GM19467 (cell line): ENCODE results near the gene GCC2.
"Not testable (repeated sequence)": the region's sequence is repeated elsewhere in the genome, so short reads cannot be mapped to it uniquely, and the experiment has no call there.

Experiments
- ATAC-seq: cut with Tn5 transposase; IDR thresholded peaks from one replicate; pipeline ENCODE4 v1.9.1; 2021; ENCODE audit warnings: mild to moderate bottlenecking, moderate library complexity; ENCODE audit not compliant: unreplicated experiment

The GCC2 gene

DNA sequence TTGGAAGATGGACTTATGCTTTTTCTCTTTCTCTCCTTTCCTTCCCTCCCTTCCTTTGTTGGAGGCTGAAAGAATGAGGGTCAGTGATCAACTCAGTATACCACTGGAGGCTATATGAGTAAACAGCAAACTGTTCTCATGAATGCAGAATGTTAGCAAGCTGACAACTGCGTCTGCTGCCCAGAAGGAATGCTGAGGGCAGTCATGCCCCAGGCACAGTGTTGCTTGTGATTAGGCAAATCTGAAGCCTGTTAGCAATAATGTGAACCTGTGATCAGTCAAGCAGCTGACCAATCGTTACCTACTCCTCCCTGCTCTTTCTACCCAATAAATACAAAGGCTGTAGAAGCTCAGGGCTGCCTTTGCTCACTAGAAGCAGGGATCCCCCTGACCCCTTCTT, 107.6 kb downstream of the GCC2 start:
- ATAC-seq, result not testable (repeated sequence)
